Dermis blood vessel endothelial cell (primary cell): ENCODE measurements around the gene TRIM41. TPM values are rescaled to one million over a fixed set of nuclear protein-coding genes. Genes with fewer than 3 reads are reported as not detected.
A peak's percentile ranks its signal among the peaks of the same experiment; 100 is the strongest.
"Not testable (repeated sequence)": the region's sequence is repeated elsewhere in the genome, so short reads cannot be mapped to it uniquely, and the experiment has no call there.

Source experiments
- DNase-seq: peaks from one replicate; pipeline ENCODE4 v3.0.0; 2010
- total RNA-seq: library from RNA; depleted of rRNA; stranded (reverse); fragments of >200 nt; gene quantifications from 2 replicates; pipeline ENCODE4 v1.2.3, GENCODE V29; 2014

Gene TRIM41
- total RNA-seq, 1 donor from 2014 or later: 9.2 TPM

DNA sequence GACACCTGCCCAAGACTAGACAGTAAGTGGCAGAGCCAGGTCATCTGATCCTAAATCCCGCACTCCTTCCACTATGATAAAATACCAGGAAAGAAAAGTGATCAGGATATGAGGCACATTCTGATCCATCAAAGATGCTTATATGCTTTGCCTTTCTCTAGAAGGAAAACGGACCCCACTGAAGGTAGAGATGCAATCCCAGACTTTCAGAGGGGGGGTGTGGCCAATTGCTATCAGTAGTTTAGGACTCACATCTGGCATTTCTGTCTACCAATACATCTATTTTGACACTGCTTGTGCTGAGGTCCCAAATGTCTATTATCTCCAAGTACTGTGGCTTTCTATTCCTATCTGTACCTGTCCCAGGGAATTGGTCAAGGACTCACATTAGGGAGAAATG is 36.2 kb downstream of the TRIM41 start:
- no peak for DNase-seq

DNA sequence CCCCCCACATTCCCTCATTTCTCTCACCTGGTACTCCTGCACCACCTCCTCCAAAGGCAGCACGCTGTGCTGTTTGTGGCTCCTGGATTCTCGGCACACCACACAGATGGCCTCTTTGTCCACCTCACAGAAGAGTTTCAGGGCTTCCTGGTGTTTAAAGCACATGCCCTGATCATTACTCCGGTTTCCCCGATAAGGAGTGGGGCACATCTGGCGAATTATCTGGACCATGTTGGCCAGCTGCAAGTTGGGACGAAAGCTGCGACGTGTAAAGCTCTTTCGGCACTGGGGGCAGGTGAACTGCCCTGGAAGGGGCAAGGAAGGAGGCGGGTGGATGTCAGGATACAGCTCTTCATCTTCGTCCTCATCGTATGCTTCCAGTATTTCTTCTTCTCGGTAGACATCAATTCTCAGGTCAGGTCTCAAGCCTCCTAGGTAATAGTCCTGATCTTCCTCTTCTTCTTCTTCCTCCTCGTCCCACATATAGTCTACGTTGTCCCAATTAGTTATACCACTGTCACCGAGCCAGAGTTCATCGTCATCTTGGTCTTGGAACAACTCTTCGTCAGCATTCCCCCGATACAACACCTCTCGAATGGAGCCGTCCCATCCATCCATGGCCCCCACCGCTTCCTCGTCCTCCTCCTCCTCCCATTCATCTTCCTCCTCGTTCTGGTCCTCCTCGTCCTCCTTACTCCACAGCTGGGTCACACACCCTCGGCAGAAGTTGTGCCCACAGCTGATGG is 37.1 kb downstream of the TRIM41 start:
- no peak for DNase-seq

DNA sequence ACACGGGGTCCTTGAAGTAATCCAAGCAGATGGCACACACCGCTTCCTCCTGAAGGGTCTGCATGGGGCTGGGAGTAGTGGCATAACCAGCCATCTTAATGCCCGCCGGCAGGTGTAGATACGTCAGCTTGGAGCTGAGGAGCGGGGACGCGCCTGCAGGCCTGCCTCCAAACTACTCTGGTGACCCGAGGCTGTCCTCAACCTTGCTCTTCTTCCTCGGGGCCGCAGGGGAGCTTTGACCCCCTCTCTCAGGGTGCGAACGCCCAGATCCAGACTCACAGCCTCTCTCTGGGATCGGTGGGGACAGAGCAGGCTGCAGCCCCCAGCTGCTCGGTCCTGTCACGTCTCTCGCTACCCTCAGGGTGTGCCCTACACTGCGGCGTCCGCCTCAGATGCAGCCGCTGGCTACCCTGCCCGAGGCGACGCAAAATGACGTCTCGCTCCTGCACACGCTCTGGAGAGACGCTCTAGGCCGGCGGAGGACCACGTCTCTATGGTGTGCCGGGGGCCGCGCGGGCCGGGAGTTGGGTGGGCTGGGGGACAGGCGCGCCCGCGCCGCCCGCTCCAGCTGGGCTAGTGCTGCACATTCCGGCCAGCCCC is 37.7 kb downstream of the TRIM41 start, which contains the start of gene TRIM52:
TSS of gene TRIM52 (minus strand) at position 424 of the 600 bp plus-strand sequence. CDS start at position 94, 330 bp downstream.
- peak; percentile 95 for DNase-seq

GRCh38 chr5:181261320-181262049 is 38.4 kb downstream of the TRIM41 start:
- peak; percentile 74 for DNase-seq

- no peak for DNase-seq
These were observed 40.6 kb downstream of the TRIM41 start for GRCh38 chr5:181263633-181264032.

GRCh38 chr5:181265092-181265671 is 42.1 kb downstream of the TRIM41 start:
- no peak for DNase-seq

DNA sequence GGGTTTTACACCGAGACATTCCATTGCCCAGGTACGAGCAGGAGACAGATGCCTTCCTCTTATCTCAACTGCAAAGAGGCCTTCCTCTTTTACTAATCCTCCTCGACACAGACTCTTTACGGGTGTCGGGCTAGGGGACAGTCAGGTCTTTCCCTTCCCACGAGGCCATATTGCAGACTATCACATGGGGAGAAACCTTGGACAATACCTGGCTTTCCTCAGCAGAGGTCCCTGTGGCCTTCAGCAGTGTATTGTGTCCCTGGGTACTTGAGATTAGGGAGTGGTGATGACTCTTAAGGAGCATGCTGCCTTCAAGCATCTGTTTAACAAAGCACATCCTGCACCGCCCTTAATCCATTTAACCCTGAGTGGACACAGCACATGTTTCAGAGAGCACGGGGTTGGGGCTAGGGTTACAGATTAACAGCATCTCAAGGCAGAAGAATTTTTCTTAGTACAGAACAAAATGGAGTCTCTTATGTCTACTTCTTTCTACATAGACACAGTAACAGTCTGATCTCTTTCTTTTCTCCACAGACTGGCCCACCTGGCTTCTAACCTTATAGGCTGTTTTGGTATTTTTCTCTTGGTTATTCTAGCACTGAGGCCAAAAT is 44.3 kb downstream of the TRIM41 start:
- DNase-seq: not testable (repeated sequence)

DNA sequence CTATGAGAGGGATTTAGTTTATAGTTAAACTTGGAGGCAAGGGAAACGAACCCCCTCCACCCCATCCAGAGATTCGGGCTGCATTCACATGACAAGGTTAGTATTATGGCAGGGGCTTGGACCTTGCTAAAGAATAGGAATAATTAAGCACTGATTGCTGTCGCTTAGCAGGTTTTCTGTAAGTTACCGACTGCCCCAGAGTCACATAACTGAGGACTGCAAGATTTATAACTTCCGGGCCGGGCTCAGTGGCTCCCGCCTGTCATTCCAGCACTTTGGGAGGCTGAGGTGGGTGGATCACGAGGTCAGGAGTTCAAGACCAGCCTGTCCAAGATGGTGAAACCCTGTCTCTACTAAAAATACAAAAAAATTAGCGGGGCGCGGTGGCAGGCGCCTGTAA is 44.8 kb downstream of the TRIM41 start:
- DNase-seq: not testable (repeated sequence)

- DNase-seq: no peak
These were observed 48.0 kb downstream of the TRIM41 start for GRCh38 chr5:181271081-181271480.

GRCh38 chr5:181273433-181273744 is 50.3 kb downstream of the TRIM41 start:
- peak; percentile 58 for DNase-seq

- no peak for DNase-seq
These were observed 57.2 kb downstream of the TRIM41 start for GRCh38 chr5:181280251-181280762.

DNA sequence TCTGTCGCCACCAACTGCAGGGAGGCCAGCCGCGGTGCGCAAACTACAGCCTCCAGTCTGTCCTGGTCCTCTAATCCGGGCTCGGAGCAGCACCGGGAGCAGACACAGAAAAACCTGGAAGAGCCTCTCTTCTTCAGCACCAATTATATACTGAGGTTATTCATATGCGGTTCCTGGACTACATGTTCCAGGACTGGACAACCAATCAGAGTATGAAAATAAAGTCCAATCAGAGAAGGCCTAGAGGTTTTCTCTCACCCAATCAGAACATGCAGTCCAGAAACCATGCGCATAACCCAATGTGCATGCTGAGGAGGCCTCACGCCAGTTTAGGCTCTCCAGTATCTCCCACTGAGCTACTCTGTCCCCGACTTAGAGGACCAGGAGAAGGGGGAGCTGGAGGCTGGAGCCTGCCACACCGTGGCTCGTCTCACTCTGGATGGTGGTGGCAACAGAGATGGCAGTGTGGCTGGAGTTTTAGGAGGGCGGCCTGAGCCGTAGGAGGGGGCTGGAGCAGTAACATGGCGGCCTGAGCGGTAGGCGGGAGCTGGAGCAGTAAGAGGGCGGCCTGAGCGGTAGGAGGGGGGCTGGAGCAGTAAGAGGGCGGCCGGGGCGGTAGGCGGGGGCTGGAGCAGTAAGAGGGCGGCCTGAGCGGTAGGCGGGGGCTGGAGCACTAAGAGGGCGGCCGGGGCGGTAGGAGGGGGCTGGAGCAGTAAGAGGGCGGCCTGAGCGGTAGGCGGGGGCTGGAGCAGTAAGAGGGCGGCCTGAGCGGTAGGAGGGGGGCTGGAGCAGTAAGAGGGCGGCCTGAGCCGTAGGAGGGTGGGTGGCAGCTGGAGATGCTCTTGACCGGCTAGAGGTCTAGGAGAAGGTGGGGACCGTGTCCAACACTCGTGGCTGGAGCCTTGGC is 58.2 kb downstream of the TRIM41 start:
- DNase-seq: no peak

- no peak for DNase-seq
These were observed 58.9 kb downstream of the TRIM41 start for GRCh38 chr5:181281984-181282316.

- DNase-seq: not testable (repeated sequence)
These were observed 59.3 kb downstream of the TRIM41 start for GRCh38 chr5:181282415-181282814.

- no peak for DNase-seq
These were observed 59.8 kb downstream of the TRIM41 start for GRCh38 chr5:181282874-181283273.

GRCh38 chr5:181283347-181283746 is 60.3 kb downstream of the TRIM41 start:
- DNase-seq: no peak

DNA sequence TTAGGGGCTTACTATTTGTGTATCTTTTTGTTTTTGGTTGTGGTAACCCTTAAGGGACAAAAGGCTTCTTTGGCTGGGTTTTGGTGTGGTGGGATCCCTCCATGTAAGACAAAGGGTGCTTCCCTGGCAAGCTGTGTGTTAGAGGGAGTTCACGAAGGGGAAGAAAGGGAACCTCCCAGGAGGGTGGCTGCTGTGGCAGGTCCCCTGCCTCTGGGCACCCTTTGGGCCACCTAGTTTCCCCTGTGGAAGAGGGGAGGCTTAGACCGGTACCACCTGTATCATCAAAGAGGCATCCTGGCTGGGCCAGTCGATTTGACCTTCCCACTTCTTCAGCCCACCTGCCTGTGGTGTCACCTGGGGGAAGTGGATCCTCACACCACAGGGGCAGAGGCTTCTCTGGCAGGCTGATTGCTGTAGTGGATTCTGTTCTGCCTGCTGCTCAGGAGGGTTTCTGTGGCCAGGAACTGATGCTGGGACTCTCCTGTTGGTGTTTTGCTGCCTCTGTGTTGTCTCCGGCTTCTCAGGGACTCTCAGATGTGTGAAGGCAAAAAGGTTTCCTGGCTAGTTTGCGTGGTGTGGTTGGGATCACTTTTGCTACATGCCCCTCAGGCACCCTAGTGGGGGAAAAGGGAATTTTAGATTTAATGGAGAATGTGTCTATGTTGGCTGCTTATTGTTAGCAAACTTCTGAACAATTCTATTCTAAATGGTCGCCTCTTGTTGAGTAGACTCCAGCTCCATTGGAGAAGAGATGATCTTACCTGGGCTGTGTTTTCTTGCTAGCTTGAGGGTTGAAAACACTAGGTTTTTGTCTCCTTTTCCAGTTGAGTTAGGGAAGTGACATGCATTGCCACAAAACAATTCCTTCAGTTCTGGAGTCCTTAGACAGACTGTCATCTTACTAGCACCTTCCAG is 61.0 kb downstream of the TRIM41 start:
- not testable (repeated sequence) for DNase-seq
